HL-60 (cell line): Measurements from ENCODE around the gene MICAL2.

Experiments
- DNase-seq, 2 experiments: peaks; one replicate each; pipeline ENCODE4 v3.0.0-alpha.2; 2010 to 2020; ENCODE audit warnings: low read depth in 1 of 2, low spot score in 1 of 2
- H3K27ac ChIP-seq: fragments of 250-450 bp; sonication (Bioruptor Pico); replicated peaks from 2 replicates; pipeline ENCODE4 v1.5.1; 2020; ENCODE audit warnings: mild to moderate bottlenecking, moderate library complexity
- H3K27me3 ChIP-seq: fragments of 250-450 bp; sonication (Bioruptor Pico); 2 replicates; pipeline ENCODE4 v1.5.1; 2021; ENCODE audit warnings: mild to moderate bottlenecking, moderate library complexity; ENCODE audit not compliant: insufficient read depth, poor library complexity, severe bottlenecking
- H3K4me3 ChIP-seq: replicated peaks from 2 replicates; pipeline ENCODE4 v1.5.1; 2011; ENCODE audit warnings: mild to moderate bottlenecking, control low read depth, low read length; ENCODE audit not compliant: insufficient read depth
- CTCF ChIP-seq: IDR thresholded peaks from one replicate; pipeline ENCODE4 v1.5.1; 2011; ENCODE audit warnings: low read length, control low read depth, inconsistent platforms; ENCODE audit not compliant: insufficient read depth
- GABPA ChIP-seq: IDR thresholded peaks from 2 replicates; pipeline ENCODE4 v1.6.1; 2012; ENCODE audit warnings: low read depth
- POLR2AphosphoS5 ChIP-seq: IDR thresholded peaks from 2 replicates; pipeline ENCODE4 v1.6.1; 2012; ENCODE audit warnings: low read depth
- REST ChIP-seq: IDR thresholded peaks from 2 replicates; pipeline ENCODE4 v1.6.1; 2012; ENCODE audit warnings: low read depth; ENCODE audit not compliant: insufficient replicate concordance
- SPI1 ChIP-seq: IDR thresholded peaks from 2 replicates; pipeline ENCODE4 v1.6.1; 2012; ENCODE audit warnings: low read depth, mild to moderate bottlenecking, borderline replicate concordance

MICAL2 gene

GRCh38 chr11:12266943-12267342 lies 156.6 kb downstream of the MICAL2 start:
- Histone ChIP-seq H3K4me3 (no peak overlapping the region), H3K27ac (no peak overlapping the region), H3K27me3 (no peaks in the 10 kb centered on the region)
- no peak for DNase-seq
- TF ChIP-seq SPI1 (no peak), GABPA (no peak), CTCF (no peak), REST (no peak), POLR2AphosphoS5 (no peak)

DNA sequence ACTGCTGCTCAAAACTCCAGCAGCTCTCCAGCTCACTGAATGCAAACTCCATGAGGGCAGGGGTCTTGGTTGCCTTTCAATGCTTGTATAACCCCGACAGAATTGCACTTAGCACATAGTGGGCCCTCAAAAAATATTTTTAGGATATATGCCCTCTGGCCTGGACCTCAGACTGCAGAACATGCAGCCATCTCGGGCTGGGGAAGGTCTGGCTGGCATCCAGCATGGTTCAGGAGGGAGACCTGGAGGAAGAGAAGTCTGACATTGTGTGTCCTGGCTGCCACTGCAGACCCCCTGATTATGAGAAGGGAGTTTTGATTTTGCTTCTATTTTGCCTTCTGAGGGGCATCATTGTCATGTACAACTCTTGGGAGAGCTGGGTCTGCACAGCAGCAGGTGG lies 157.5 kb downstream of the MICAL2 start:
- DNase-seq, result no peak
- no peaks in the 10 kb centered on the region for H3K27me3 ChIP-seq
- H3K4me3 ChIP-seq, result no peak overlapping the region
- no peak overlapping the region for H3K27ac ChIP-seq
- TF ChIP-seq SPI1 (no peak), GABPA (no peak), CTCF (no peak), REST (no peak), POLR2AphosphoS5 (no peak)

DNA sequence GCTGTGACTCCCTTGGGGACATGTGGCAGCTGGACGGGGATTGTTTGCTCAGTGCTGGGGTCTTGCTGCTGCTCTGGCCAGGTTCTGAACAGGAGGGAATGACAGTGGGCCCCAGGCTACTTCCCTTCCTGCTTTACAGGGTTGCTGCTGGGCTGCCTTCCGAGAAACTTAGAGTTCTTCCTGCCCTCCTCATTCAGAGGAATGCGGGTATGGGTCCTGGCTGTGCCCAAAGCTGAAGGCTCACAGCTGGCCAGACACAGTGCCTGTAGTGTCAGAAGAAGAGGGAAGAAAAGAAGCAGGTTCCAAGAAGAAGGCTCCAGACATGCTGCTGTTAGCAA lies 158.7 kb downstream of the MICAL2 start:
- no peak overlapping the region for H3K27ac ChIP-seq
- H3K27me3 ChIP-seq, result no peaks in the 10 kb centered on the region
- no peak overlapping the region for H3K4me3 ChIP-seq
- TF ChIP-seq REST, result no peak
- no peak for TF ChIP-seq CTCF
- TF ChIP-seq POLR2AphosphoS5, result no peak
- no peak for TF ChIP-seq SPI1
- TF ChIP-seq GABPA, result no peak
- no peak for DNase-seq
